Lower leg skin (tissue), 3 donors: ENCODE data around the gene HOXC6.

Source experiments
- POLR2A ChIP-seq, 2 donors: fragments of 450-650 bp; IDR thresholded peaks; one replicate each; pipeline ENCODE4 v1.6.1; 2016 to 2017; ENCODE audit warnings: antibody characterized with exemption in 2 of 2, mild to moderate bottlenecking in 1 of 2, moderate library complexity in 1 of 2
- TF ChIP-seq, protein P1 (sequence below), 3 donors: fragments of 450-650 bp; IDR thresholded peaks; one replicate each; pipeline ENCODE4 v1.5.1; 2016; ENCODE audit warnings: antibody characterized with exemption in 3 of 3, mild to moderate bottlenecking in 3 of 3, moderate library complexity in 2 of 3

DNA sequence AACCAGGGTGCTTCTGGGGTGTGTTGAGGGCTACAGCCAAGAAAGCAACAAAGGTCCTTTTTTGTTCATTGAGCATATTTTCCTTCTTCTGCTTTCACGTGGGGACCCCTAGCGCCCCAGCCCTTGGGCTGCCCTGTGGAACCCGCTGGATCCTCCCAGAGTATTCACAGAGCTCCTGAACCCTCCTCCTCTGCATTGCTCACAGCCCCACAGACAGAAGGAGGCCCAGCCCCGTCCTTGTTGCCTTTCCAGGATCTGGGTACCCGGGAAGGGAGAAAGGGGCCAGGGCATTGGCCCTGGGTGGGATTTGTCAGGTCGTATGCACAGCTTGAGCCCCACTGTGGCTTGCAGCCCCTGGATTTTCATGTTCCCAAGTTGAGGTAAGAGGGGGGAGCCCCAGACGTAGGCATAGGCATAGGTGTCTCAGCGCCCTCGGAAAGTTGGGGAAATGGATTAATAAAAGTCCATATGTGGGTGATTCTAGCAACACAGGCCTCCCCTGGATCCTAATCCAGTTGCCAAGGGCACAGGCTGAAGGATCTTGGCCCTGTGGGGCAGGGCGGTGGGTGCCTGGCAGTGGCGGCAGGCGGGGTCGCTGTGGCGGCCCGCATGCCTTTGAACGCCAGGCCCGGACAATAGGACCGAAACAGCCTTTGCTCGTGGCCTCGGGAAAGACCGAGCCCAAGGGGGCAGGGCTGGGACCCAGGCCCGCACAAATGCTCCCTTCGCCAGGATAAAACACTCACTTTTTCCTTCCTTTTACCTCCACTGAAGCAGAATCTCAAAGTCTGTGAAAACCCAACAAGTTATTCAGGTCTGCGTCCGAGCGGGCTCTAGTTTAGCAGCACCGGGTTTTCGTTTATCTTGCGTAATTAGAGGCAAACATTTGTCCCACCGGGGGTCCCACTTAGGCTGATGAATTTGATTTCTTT, 46.3 kb upstream of the HOXC6 start:
- TF ChIP-seq, protein P1, sequence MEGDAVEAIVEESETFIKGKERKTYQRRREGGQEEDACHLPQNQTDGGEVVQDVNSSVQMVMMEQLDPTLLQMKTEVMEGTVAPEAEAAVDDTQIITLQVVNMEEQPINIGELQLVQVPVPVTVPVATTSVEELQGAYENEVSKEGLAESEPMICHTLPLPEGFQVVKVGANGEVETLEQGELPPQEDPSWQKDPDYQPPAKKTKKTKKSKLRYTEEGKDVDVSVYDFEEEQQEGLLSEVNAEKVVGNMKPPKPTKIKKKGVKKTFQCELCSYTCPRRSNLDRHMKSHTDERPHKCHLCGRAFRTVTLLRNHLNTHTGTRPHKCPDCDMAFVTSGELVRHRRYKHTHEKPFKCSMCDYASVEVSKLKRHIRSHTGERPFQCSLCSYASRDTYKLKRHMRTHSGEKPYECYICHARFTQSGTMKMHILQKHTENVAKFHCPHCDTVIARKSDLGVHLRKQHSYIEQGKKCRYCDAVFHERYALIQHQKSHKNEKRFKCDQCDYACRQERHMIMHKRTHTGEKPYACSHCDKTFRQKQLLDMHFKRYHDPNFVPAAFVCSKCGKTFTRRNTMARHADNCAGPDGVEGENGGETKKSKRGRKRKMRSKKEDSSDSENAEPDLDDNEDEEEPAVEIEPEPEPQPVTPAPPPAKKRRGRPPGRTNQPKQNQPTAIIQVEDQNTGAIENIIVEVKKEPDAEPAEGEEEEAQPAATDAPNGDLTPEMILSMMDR (IDR thresholded peaks at IDR 0.05), result no peak
- TF ChIP-seq POLR2A (IDR thresholded peaks at IDR 0.05), result no peak
